DOHH2 (cell line): Measurements from ENCODE around the gene SH3BP5L.

Experiments used
- H3F3A ChIP-seq: fragments of 200-600 bp; sonication (generic), shearing (Covaris generic); 2 replicates; pipeline ENCODE4 v1.6.0; 2016; ENCODE audit warnings: antibody characterized with exemption, mild to moderate bottlenecking; ENCODE audit not compliant: control insufficient read depth, insufficient read depth
- H3K27ac ChIP-seq: fragments of 200-600 bp; sonication (generic); 2 replicates; pipeline ENCODE4 v1.5.1; 2014; ENCODE audit warnings: low read depth, mild to moderate bottlenecking, low read length, moderate library complexity
- H3K27me3 ChIP-seq: fragments of 200-600 bp; sonication (generic); 2 replicates; pipeline ENCODE4 v1.6.1; 2014; ENCODE audit warnings: mild to moderate bottlenecking, low read length, mixed read lengths; ENCODE audit not compliant: control insufficient read depth
- H3K36me3 ChIP-seq: fragments of 200-600 bp; sonication (generic); 2 replicates; pipeline ENCODE4 v1.6.1; 2014; ENCODE audit warnings: mild to moderate bottlenecking, low read length, moderate library complexity, mixed read lengths; ENCODE audit not compliant: control insufficient read depth
- H3K4me1 ChIP-seq: fragments of 200-600 bp; sonication (generic); 2 replicates; pipeline ENCODE4 v1.6.1; 2014; ENCODE audit warnings: mild to moderate bottlenecking, low read length, mixed read lengths; ENCODE audit not compliant: control insufficient read depth
- H3K4me2 ChIP-seq: fragments of 200-600 bp; sonication (generic); 2 replicates; pipeline ENCODE4 v1.6.0; 2014; ENCODE audit warnings: mild to moderate bottlenecking, low read length, moderate library complexity
- H3K4me3 ChIP-seq: fragments of 200-600 bp; sonication (generic); 2 replicates; pipeline ENCODE4 v1.5.1; 2014; ENCODE audit warnings: mild to moderate bottlenecking, low read length, mixed read lengths
- H3K79me2 ChIP-seq: fragments of 200-600 bp; sonication (generic); 2 replicates; pipeline ENCODE4 v1.6.1; 2014; ENCODE audit warnings: mild to moderate bottlenecking, low read length, mixed read lengths; ENCODE audit not compliant: control insufficient read depth
- H3K9me2 ChIP-seq: fragments of 200-600 bp; sonication (generic); replicated peaks from 2 replicates; pipeline ENCODE4 v1.6.1; 2014; ENCODE audit warnings: mild to moderate bottlenecking, low read length, mixed read lengths; ENCODE audit not compliant: control insufficient read depth
- H3K9me3 ChIP-seq: fragments of 200-600 bp; sonication (generic); 2 replicates; pipeline ENCODE4 v1.6.1; 2014; ENCODE audit warnings: antibody characterized with exemption, low read length, mixed read lengths; ENCODE audit not compliant: control insufficient read depth, insufficient read depth
- H4K20me1 ChIP-seq: fragments of 200-600 bp; sonication (generic); 2 replicates; pipeline ENCODE4 v1.6.0; 2014; ENCODE audit warnings: low read depth, mild to moderate bottlenecking, antibody characterized with exemption, low read length, moderate library complexity; ENCODE audit not compliant: control insufficient read depth, insufficient read depth
- EZH2phosphoT487 ChIP-seq: fragments of 200-600 bp; sonication (generic); IDR thresholded peaks from 2 replicates; pipeline ENCODE4 v1.6.1; 2017; ENCODE audit warnings: borderline replicate concordance, mild to moderate bottlenecking, antibody characterized with exemption, low read length, moderate library complexity, mixed read lengths
- TF ChIP-seq, protein P1 (sequence below): fragments of 200-600 bp; sonication (generic); IDR thresholded peaks from one replicate; pipeline ENCODE4 v1.5.1; 2014; ENCODE audit warnings: antibody characterized with exemption, mild to moderate bottlenecking, low read depth, low read length; ENCODE audit not compliant: poor library complexity, severe bottlenecking

SH3BP5L gene

GRCh38 chr1:248842781-248843331 lies 17.1 kb upstream of the SH3BP5L start:
- Histone ChIP-seq H3K4me3 (no peak overlapping the region), H3K36me3 (peaks cover 49% of the 10 kb centered on the region), H3K9me2 (no peaks in the 10 kb centered on the region), H3K4me1 (peaks cover 9% of the 10 kb centered on the region), H3K27ac (no peak overlapping the region), H4K20me1 (peaks cover 4% of the 10 kb centered on the region; the same call in 1 of the 2 replicates), H3K27me3 (no peaks in the 10 kb centered on the region), H3F3A (peaks cover 4% of the 10 kb centered on the region; the same call in 1 of the 2 replicates), H3K4me2 (no peak overlapping the region), H3K79me2 (peaks cover 43% of the 10 kb centered on the region), H3K9me3 (no peaks in the 10 kb centered on the region)
- no peak for TF ChIP-seq EZH2phosphoT487
- TF ChIP-seq, protein P1, sequence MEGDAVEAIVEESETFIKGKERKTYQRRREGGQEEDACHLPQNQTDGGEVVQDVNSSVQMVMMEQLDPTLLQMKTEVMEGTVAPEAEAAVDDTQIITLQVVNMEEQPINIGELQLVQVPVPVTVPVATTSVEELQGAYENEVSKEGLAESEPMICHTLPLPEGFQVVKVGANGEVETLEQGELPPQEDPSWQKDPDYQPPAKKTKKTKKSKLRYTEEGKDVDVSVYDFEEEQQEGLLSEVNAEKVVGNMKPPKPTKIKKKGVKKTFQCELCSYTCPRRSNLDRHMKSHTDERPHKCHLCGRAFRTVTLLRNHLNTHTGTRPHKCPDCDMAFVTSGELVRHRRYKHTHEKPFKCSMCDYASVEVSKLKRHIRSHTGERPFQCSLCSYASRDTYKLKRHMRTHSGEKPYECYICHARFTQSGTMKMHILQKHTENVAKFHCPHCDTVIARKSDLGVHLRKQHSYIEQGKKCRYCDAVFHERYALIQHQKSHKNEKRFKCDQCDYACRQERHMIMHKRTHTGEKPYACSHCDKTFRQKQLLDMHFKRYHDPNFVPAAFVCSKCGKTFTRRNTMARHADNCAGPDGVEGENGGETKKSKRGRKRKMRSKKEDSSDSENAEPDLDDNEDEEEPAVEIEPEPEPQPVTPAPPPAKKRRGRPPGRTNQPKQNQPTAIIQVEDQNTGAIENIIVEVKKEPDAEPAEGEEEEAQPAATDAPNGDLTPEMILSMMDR, result no peak

- Histone ChIP-seq H4K20me1 (peaks cover 4% of the 10 kb centered on the region; the same call in 1 of the 2 replicates), H3K36me3 (peaks cover 39% of the 10 kb centered on the region), H3K79me2 (peaks cover 43% of the 10 kb centered on the region), H3K4me3 (no peak overlapping the region), H3K27me3 (no peaks in the 10 kb centered on the region), H3K4me2 (no peak overlapping the region), H3K9me2 (no peaks in the 10 kb centered on the region), H3K9me3 (no peaks in the 10 kb centered on the region), H3K4me1 (peaks cover 17% of the 10 kb centered on the region), H3K27ac (no peak overlapping the region), H3F3A (peaks cover 4% of the 10 kb centered on the region; the same call in 1 of the 2 replicates)
- TF ChIP-seq, protein P1, result peak; percentile 71
- no peak for TF ChIP-seq EZH2phosphoT487
Observed at GRCh38 chr1:248841702-248842395, 16.1 kb upstream of the SH3BP5L start.

GRCh38 chr1:248840946-248841345 lies 15.2 kb upstream of the SH3BP5L start:
- H3K4me1 ChIP-seq, result peaks cover 17% of the 10 kb centered on the region
- no peak overlapping the region for H3K4me3 ChIP-seq
- peaks cover 32% of the 10 kb centered on the region for H3K36me3 ChIP-seq
- peaks cover 43% of the 10 kb centered on the region for H3K79me2 ChIP-seq
- TF ChIP-seq, protein P1, result no peak
- no peak for TF ChIP-seq EZH2phosphoT487
- H3K9me2 ChIP-seq, result no peaks in the 10 kb centered on the region
- H3K27me3 ChIP-seq, result no peaks in the 10 kb centered on the region
- H3K9me3 ChIP-seq, result no peaks in the 10 kb centered on the region
- no peak overlapping the region; the same call in 1 of the 2 replicates for H3K4me2 ChIP-seq
- H3F3A ChIP-seq, result peaks cover 2% of the 10 kb centered on the region; the same call in 1 of the 2 replicates
- no peak overlapping the region for H3K27ac ChIP-seq
- peaks cover 4% of the 10 kb centered on the region; the same call in 1 of the 2 replicates for H4K20me1 ChIP-seq
